Naive B cell (primary cell): ENCODE results near the gene SEPHS1. TPM values are rescaled to one million over a fixed set of nuclear protein-coding genes. Genes with fewer than 3 reads are reported as not detected.
"Not testable (repeated sequence)": the region's sequence is repeated elsewhere in the genome, so short reads cannot be mapped to it uniquely, and the experiment has no call there.

Experiments
- ATAC-seq, 2 donors: fragments of 150-1000 bp; cut with Tn5 transposase; 2 replicates each; pipeline ENCODE4 v1.10.0; 2021; ENCODE audit warnings: low read depth in 2 of 2, mild to moderate bottlenecking in 2 of 2, moderate library complexity in 2 of 2
- DNase-seq: peaks from one replicate; pipeline ENCODE4 v3.0.0; 2022
- H3K27ac Mint-ChIP-seq, 6 donors: one replicate each; pipeline ENCODE4 v1.8.0; 2020 to 2022; ENCODE audit warnings: mild to moderate bottlenecking in 6 of 6, mixed read lengths in 6 of 6, moderate library complexity in 5 of 6, inconsistent platforms in 2 of 6
- H3K27me3 Mint-ChIP-seq, 3 donors: one replicate each; pipeline ENCODE4 v1.8.0; 2021 to 2022; ENCODE audit warnings: mixed read lengths in 3 of 3, mild to moderate bottlenecking in 1 of 3
- H3K36me3 Mint-ChIP-seq, 2 donors: one replicate each; pipeline ENCODE4 v1.8.0; 2020 to 2022; ENCODE audit warnings: mixed read lengths in 2 of 2, inconsistent platforms in 1 of 2, mild to moderate bottlenecking in 1 of 2
- H3K4me1 Mint-ChIP-seq, 3 donors: one replicate each; pipeline ENCODE4 v1.8.0; 2020 to 2022; ENCODE audit warnings: mixed read lengths in 3 of 3, inconsistent platforms in 1 of 3, mild to moderate bottlenecking in 1 of 3, moderate library complexity in 1 of 3
- H3K4me3 Mint-ChIP-seq, 8 donors: one replicate each; pipeline ENCODE4 v1.8.0; 2020 to 2022; ENCODE audit warnings: mild to moderate bottlenecking in 8 of 8, mixed read lengths in 8 of 8, moderate library complexity in 8 of 8, inconsistent platforms in 2 of 8
- H3K9me3 Mint-ChIP-seq, 7 donors: one replicate each; pipeline ENCODE4 v1.8.0; 2020 to 2022; ENCODE audit warnings: mixed read lengths in 7 of 7, mild to moderate bottlenecking in 5 of 7, inconsistent platforms in 2 of 7, moderate library complexity in 1 of 7
- polyA plus RNA-seq, 6 donors: library from polyadenylated mRNA; unstranded; fragments of 300-500 nt; fragmentation: Illumina TruSeq; gene quantifications; one replicate each; pipeline ENCODE4 v1.2.3, GENCODE V29; 2021; ENCODE audit warnings: low read depth in 6 of 6

The SEPHS1 gene
- polyA plus RNA-seq, 6 donors from 2014 or later = 9.1 to 18.9 (median 15.4) TPM

- not testable (repeated sequence) for H3K4me3 Mint-ChIP-seq, H3K4me1 Mint-ChIP-seq, H3K9me3 Mint-ChIP-seq, ATAC-seq, DNase-seq, H3K27ac Mint-ChIP-seq, H3K27me3 Mint-ChIP-seq, H3K36me3 Mint-ChIP-seq
Measured at GRCh38 chr10:13282348-13282747, 65.7 kb downstream of the SEPHS1 start.

GRCh38 chr10:13276749-13277365 is 71.2 kb downstream of the SEPHS1 start:
- H3K9me3 Mint-ChIP-seq = no peaks in the 10 kb centered on the region
- no peak for DNase-seq
- H3K4me3 Mint-ChIP-seq = no peak overlapping the region
- no peaks in the 10 kb centered on the region for H3K4me1 Mint-ChIP-seq
- no peaks in the 10 kb centered on the region for H3K36me3 Mint-ChIP-seq
- H3K27ac Mint-ChIP-seq = peak overlapping the region in 1 of 6 donors; percentile 28
- no peak for ATAC-seq
- H3K27me3 Mint-ChIP-seq = no peaks in the 10 kb centered on the region

GRCh38 chr10:13276146-13276545 is 71.9 kb downstream of the SEPHS1 start:
- ATAC-seq, H3K36me3 Mint-ChIP-seq, H3K9me3 Mint-ChIP-seq, H3K4me3 Mint-ChIP-seq, H3K27ac Mint-ChIP-seq, H3K27me3 Mint-ChIP-seq, H3K4me1 Mint-ChIP-seq, DNase-seq: not testable (repeated sequence)

GRCh38 chr10:13272164-13272571 is 75.9 kb downstream of the SEPHS1 start:
- no peaks in the 10 kb centered on the region for H3K9me3 Mint-ChIP-seq
- H3K27me3 Mint-ChIP-seq = no peaks in the 10 kb centered on the region
- no peak overlapping the region for H3K4me3 Mint-ChIP-seq
- H3K4me1 Mint-ChIP-seq = no peaks in the 10 kb centered on the region
- H3K27ac Mint-ChIP-seq = no peak overlapping the region
- DNase-seq (no peak), ATAC-seq (no peak)
- no peaks in the 10 kb centered on the region for H3K36me3 Mint-ChIP-seq

GRCh38 chr10:13271552-13272163 is 76.4 kb downstream of the SEPHS1 start:
- Mint-ChIP-seq H3K27ac (peak overlapping the region in 2 of 6 donors; percentile 29 to 78), H3K36me3 (no peaks in the 10 kb centered on the region), H3K4me3 (no peak overlapping the region), H3K9me3 (no peaks in the 10 kb centered on the region), H3K4me1 (no peaks in the 10 kb centered on the region), H3K27me3 (no peaks in the 10 kb centered on the region)
- peak; percentile 43 to 49 for ATAC-seq
- peak; percentile 15 for DNase-seq

GRCh38 chr10:13270877-13271551 is 77.1 kb downstream of the SEPHS1 start:
- Mint-ChIP-seq H3K4me1 (no peaks in the 10 kb centered on the region), H3K27ac (peak overlapping the region in 2 of 6 donors; percentile 33 to 53), H3K4me3 (no peak overlapping the region), H3K9me3 (no peaks in the 10 kb centered on the region), H3K36me3 (no peaks in the 10 kb centered on the region), H3K27me3 (peaks cover 3 to 4% (median 4%) of the 10 kb centered on the region in 3 donors)
- ATAC-seq (no peak), DNase-seq (no peak)

- DNase-seq = no peak
- H3K36me3 Mint-ChIP-seq = no peaks in the 10 kb centered on the region
- ATAC-seq = no peak
- H3K9me3 Mint-ChIP-seq = no peaks in the 10 kb centered on the region
- no peak overlapping the region for H3K4me3 Mint-ChIP-seq
- H3K4me1 Mint-ChIP-seq = no peaks in the 10 kb centered on the region
- no peak overlapping the region for H3K27ac Mint-ChIP-seq
- H3K27me3 Mint-ChIP-seq = peaks cover 7 to 20% (median 13%) of the 10 kb centered on the region in 3 donors
Measured at GRCh38 chr10:13268841-13269240, 79.3 kb downstream of the SEPHS1 start.

- DNase-seq (no peak), ATAC-seq (no peak)
- no peak overlapping the region for H3K4me3 Mint-ChIP-seq
- no peak overlapping the region for H3K27ac Mint-ChIP-seq
- H3K4me1 Mint-ChIP-seq = no peaks in the 10 kb centered on the region
- H3K27me3 Mint-ChIP-seq = peaks cover 12 to 25% (median 16%) of the 10 kb centered on the region in 3 donors
- peaks cover 0 to 3% of the 10 kb centered on the region in 2 donors for H3K36me3 Mint-ChIP-seq
- H3K9me3 Mint-ChIP-seq = peaks cover 0 to 2% (median 0%) of the 10 kb centered on the region in 7 donors
Measured at GRCh38 chr10:13268310-13268709, 79.8 kb downstream of the SEPHS1 start.

Other genes with a start within 250 kb of the SEPHS1 start
- 10 to 100 TPM in 2 of 6 donors, 1 to 10 TPM in 3, under 1 TPM in 1; 0.18 to 18.1 (median 8.2) TPM for gene OPTN, start 248.1 kb downstream of the SEPHS1 start, polyA plus RNA-seq
- under 1 TPM in 1 of 6 donors, not detected in 5; 0.06 TPM for gene MCM10, start 186.7 kb downstream of the SEPHS1 start, polyA plus RNA-seq
- gene UCMA, start 113.9 kb downstream of the SEPHS1 start, polyA plus RNA-seq = not detected
- gene PHYH, start 48.2 kb downstream of the SEPHS1 start, polyA plus RNA-seq = 10 to 100 TPM in 3 of 6 donors, 1 to 10 TPM in 3; 7.0 to 15.3 (median 8.8) TPM
- gene BEND7, start 180.7 kb upstream of the SEPHS1 start, polyA plus RNA-seq = not detected
- 10 to 100 TPM; 38.7 to 53.6 (median 43.8) TPM for gene PRPF18, start 238.7 kb upstream of the SEPHS1 start, polyA plus RNA-seq